Keratinocyte (primary cell): ENCODE results near the gene KCNN3.

Experiments used
- EZH2 ChIP-seq: IDR thresholded peaks from one replicate; pipeline ENCODE4 v1.6.1; 2012; ENCODE audit warnings: inconsistent platforms, mild to moderate bottlenecking, low read length, moderate library complexity
- TF ChIP-seq, protein P1 (sequence below), 3 experiments: IDR thresholded peaks in 1 of 3; conservative IDR thresholded peaks in 1 of 3; optimal IDR thresholded peaks in 1 of 3; 2 replicates in 2 of 3; 3 replicates in 1 of 3; pipeline versions ENCODE3 to v1.5.1; 2011; ENCODE audit warnings: low read length in 3 of 3, mild to moderate bottlenecking in 3 of 3, moderate library complexity in 2 of 3, control low read depth in 1 of 3, inconsistent platforms in 1 of 3; ENCODE audit not compliant: insufficient read depth in 2 of 3; ENCODE audit errors: extremely low read depth in 1 of 3

DNA sequence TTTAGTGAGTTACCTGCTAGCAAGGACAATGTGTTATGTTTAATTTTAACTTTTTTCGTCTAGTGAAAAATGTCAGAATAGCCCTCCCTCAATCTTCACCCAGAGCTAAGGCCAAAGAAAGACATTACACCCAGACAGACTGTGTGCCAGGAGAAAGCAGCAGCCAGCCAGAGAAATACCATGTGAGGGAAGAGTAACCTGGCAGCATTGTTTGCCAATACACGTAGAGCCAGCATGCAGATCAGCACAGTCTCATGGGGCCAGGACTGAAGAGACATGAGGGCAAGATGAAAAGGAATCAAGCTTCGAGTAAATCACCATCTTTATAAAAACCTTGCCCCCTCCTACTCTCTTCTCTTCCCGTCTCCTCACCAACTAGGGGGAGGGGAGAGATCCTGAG lies 173.6 kb downstream of the KCNN3 start:
- TF ChIP-seq, protein P1, sequence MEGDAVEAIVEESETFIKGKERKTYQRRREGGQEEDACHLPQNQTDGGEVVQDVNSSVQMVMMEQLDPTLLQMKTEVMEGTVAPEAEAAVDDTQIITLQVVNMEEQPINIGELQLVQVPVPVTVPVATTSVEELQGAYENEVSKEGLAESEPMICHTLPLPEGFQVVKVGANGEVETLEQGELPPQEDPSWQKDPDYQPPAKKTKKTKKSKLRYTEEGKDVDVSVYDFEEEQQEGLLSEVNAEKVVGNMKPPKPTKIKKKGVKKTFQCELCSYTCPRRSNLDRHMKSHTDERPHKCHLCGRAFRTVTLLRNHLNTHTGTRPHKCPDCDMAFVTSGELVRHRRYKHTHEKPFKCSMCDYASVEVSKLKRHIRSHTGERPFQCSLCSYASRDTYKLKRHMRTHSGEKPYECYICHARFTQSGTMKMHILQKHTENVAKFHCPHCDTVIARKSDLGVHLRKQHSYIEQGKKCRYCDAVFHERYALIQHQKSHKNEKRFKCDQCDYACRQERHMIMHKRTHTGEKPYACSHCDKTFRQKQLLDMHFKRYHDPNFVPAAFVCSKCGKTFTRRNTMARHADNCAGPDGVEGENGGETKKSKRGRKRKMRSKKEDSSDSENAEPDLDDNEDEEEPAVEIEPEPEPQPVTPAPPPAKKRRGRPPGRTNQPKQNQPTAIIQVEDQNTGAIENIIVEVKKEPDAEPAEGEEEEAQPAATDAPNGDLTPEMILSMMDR (optimal IDR thresholded peaks at IDR 0.05 in 1 of 3, IDR thresholded peaks at IDR 0.05 in 1 of 3, conservative IDR thresholded peaks at IDR 0.05 in 1 of 3; ENCODE audit: extremely low read depth in 1 of 3, insufficient read depth in 2 of 3, low read length in 3 of 3), result no peak
- no peak for TF ChIP-seq EZH2
